Measurements from ENCODE around the gene AKAP4.

DNA sequence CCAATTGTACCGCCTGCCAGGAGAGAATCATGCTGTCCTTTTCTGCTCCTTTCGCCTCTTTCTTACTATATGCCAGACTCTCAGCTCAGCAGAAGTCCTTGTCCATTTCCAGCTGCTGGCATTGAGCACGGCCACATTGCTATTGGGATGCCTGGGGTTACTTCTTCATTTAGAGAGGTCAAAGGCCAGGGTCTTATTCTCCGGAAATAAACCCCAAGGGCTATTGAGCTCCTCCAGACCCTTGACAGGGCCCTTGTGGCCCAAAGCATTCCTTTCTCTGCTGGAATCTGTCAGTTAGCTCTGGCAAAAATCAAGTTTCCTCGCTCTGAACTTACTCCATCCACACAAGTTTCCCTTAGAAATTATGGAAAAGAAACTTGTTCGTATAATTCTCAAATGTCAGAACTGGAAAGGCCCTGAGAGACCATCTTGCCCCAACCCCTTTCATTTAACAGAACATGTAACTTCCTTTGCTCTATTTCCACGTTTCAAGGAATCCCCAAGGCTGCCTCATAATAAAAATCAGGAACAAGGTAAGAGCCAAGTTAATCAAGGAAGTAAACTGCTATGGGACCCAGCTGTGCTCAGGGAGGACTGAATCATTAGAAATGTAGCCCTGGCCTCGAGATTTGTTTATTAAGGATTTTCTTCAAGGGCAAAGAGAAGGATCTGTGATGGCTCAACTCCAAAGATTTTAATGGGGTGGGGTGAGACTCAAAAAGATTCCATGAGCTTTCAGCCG, 11.8 kb downstream of the AKAP4 start:
- no peak for TF ChIP-seq POLR2A (IDR thresholded peaks at IDR 0.05)
- TF ChIP-seq, protein P1, sequence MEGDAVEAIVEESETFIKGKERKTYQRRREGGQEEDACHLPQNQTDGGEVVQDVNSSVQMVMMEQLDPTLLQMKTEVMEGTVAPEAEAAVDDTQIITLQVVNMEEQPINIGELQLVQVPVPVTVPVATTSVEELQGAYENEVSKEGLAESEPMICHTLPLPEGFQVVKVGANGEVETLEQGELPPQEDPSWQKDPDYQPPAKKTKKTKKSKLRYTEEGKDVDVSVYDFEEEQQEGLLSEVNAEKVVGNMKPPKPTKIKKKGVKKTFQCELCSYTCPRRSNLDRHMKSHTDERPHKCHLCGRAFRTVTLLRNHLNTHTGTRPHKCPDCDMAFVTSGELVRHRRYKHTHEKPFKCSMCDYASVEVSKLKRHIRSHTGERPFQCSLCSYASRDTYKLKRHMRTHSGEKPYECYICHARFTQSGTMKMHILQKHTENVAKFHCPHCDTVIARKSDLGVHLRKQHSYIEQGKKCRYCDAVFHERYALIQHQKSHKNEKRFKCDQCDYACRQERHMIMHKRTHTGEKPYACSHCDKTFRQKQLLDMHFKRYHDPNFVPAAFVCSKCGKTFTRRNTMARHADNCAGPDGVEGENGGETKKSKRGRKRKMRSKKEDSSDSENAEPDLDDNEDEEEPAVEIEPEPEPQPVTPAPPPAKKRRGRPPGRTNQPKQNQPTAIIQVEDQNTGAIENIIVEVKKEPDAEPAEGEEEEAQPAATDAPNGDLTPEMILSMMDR (IDR thresholded peaks at IDR 0.05): no peak
- no peak for TF ChIP-seq POLR2AphosphoS5 (IDR thresholded peaks at IDR 0.05)
